H9 (cell line): ENCODE results near the gene BCKDHA. TPM values are rescaled to one million over a fixed set of nuclear protein-coding genes. Genes with fewer than 3 reads are reported as not detected.

Source experiments
- DNase-seq: peaks from one replicate; pipeline ENCODE4 v3.0.0-alpha.2; 2017
- H2AFZ ChIP-seq: one replicate; pipeline ENCODE4 v1.6.1; 2013; ENCODE audit warnings: mild to moderate bottlenecking, low read length, control low read depth, moderate library complexity
- H2AK5ac ChIP-seq: 2 replicates; pipeline ENCODE4 v1.6.1; 2013; ENCODE audit warnings: low read length, control low read depth, mixed read lengths; ENCODE audit not compliant: insufficient read length
- H2BK120ac ChIP-seq: one replicate; pipeline ENCODE4 v1.6.1; 2013; ENCODE audit warnings: low read depth, mild to moderate bottlenecking, low read length, control low read depth, inconsistent platforms; ENCODE audit not compliant: poor library complexity, severe bottlenecking
- H2BK12ac ChIP-seq: 2 replicates; pipeline ENCODE4 v1.6.1; 2013; ENCODE audit warnings: low read length, control low read depth, mixed read lengths, low read depth; ENCODE audit not compliant: insufficient read length
- H2BK15ac ChIP-seq: 2 replicates; pipeline ENCODE4 v1.6.1; 2013; ENCODE audit warnings: low read depth, low read length, control low read depth
- H2BK20ac ChIP-seq: one replicate; pipeline ENCODE4 v1.6.1; 2013; ENCODE audit warnings: low read depth, mild to moderate bottlenecking, low read length, control low read depth, inconsistent platforms; ENCODE audit not compliant: poor library complexity, severe bottlenecking
- H2BK5ac ChIP-seq: 2 replicates; pipeline ENCODE4 v1.6.1; 2013; ENCODE audit warnings: low read length, control low read depth, mixed read lengths; ENCODE audit not compliant: insufficient read length
- H3K14ac ChIP-seq: 2 replicates; pipeline ENCODE4 v1.6.1; 2013; ENCODE audit warnings: low read length, control low read depth; ENCODE audit not compliant: insufficient read depth
- H3K18ac ChIP-seq: 2 replicates; pipeline ENCODE4 v1.6.1; 2013; ENCODE audit warnings: low read depth, mild to moderate bottlenecking, mixed read lengths, low read length, control low read depth; ENCODE audit not compliant: insufficient read length
- H3K23ac ChIP-seq: 2 replicates; pipeline ENCODE4 v1.6.1; 2013; ENCODE audit warnings: low read length, control low read depth, mixed read lengths, low read depth; ENCODE audit not compliant: insufficient read length
- H3K23me2 ChIP-seq: 2 replicates; pipeline ENCODE4 v1.6.1; 2013; ENCODE audit warnings: low read depth, mild to moderate bottlenecking, mixed read lengths, low read length, control low read depth; ENCODE audit not compliant: insufficient read length, poor library complexity, severe bottlenecking
- H3K27ac ChIP-seq: 2 replicates; pipeline ENCODE4 v1.5.1; 2013; ENCODE audit warnings: low read length, control low read depth, mixed read lengths, low read depth; ENCODE audit not compliant: insufficient read length
- H3K27me3 ChIP-seq: 2 replicates; pipeline ENCODE4 v1.6.1; 2013; ENCODE audit warnings: low read length, control low read depth, inconsistent platforms; ENCODE audit not compliant: insufficient read depth
- H3K4ac ChIP-seq: 2 replicates; pipeline ENCODE4 v1.6.1; 2013; ENCODE audit warnings: low read depth, mild to moderate bottlenecking, control low read depth, inconsistent platforms, low read length, moderate library complexity
- H3K4me1 ChIP-seq: 2 replicates; pipeline ENCODE4 v1.6.1; 2013; ENCODE audit warnings: low read length, control low read depth, inconsistent platforms; ENCODE audit not compliant: insufficient read depth
- H3K4me2 ChIP-seq: 2 replicates; pipeline ENCODE4 v1.6.1; 2013; ENCODE audit warnings: low read length, control low read depth, mixed read lengths; ENCODE audit not compliant: insufficient read length, insufficient read depth
- H3K56ac ChIP-seq: 2 replicates; pipeline ENCODE4 v1.6.1; 2013; ENCODE audit warnings: low read depth, mild to moderate bottlenecking, mixed read lengths, low read length, control low read depth; ENCODE audit not compliant: insufficient read length
- H3K79me1 ChIP-seq: 2 replicates; pipeline ENCODE4 v1.6.1; 2013; ENCODE audit warnings: low read depth, mild to moderate bottlenecking, moderate library complexity, low read length, control low read depth, inconsistent platforms; ENCODE audit not compliant: insufficient read depth, poor library complexity, severe bottlenecking
- H3K79me2 ChIP-seq: 2 replicates; pipeline ENCODE4 v1.6.1; 2013; ENCODE audit warnings: low read length, control low read depth, inconsistent platforms; ENCODE audit not compliant: insufficient read depth
- H3K9ac ChIP-seq: 2 replicates; pipeline ENCODE4 v1.6.1; 2013; ENCODE audit warnings: low read length, control low read depth, mixed read lengths; ENCODE audit not compliant: insufficient read length; ENCODE audit errors: extremely low read depth
- H3K9me3 ChIP-seq: one replicate; pipeline ENCODE4 v1.6.1; 2013; ENCODE audit warnings: low read depth, low read length, inconsistent platforms; ENCODE audit not compliant: control insufficient read depth
- H3T11ph ChIP-seq: one replicate; pipeline ENCODE4 v1.6.1; 2013; ENCODE audit warnings: mild to moderate bottlenecking, low read length, control low read depth, inconsistent platforms
- H4K20me1 ChIP-seq: one replicate; pipeline ENCODE4 v1.6.1; 2013; ENCODE audit not compliant: control insufficient read depth, insufficient read length, insufficient read depth
- H4K5ac ChIP-seq: 2 replicates; pipeline ENCODE4 v1.6.1; 2013; ENCODE audit warnings: low read depth, mild to moderate bottlenecking, mixed read lengths, low read length, control low read depth; ENCODE audit not compliant: insufficient read length
- H4K8ac ChIP-seq: replicated peaks from 2 replicates; pipeline ENCODE4 v1.6.1; 2013; ENCODE audit warnings: low read length, control low read depth, mixed read lengths, low read depth; ENCODE audit not compliant: insufficient read length
- H4K91ac ChIP-seq: 2 replicates; pipeline ENCODE4 v1.6.1; 2013; ENCODE audit warnings: low read depth, mild to moderate bottlenecking, moderate library complexity, mixed read lengths, low read length, control low read depth; ENCODE audit not compliant: insufficient read length
- H3K27ac Mint-ChIP-seq, 3 experiments: 2 replicates in 2 of 3; 3 replicates in 1 of 3; pipeline ENCODE4 v1.8.0; 2020 to 2021; ENCODE audit warnings: mixed read lengths in 3 of 3, mild to moderate bottlenecking in 1 of 3, moderate library complexity in 1 of 3
- H3K27me3 Mint-ChIP-seq: 2 replicates; pipeline ENCODE4 v1.8.0; 2021; ENCODE audit warnings: low read depth, mild to moderate bottlenecking, moderate library complexity, mixed read lengths
- H3K36me3 Mint-ChIP-seq, 3 experiments: 2 replicates in 2 of 3; 3 replicates in 1 of 3; pipeline ENCODE4 v1.8.0; 2020 to 2021; ENCODE audit warnings: low read depth in 3 of 3, mixed read lengths in 3 of 3; ENCODE audit not compliant: insufficient read depth in 1 of 3
- H3K4me1 Mint-ChIP-seq, 2 experiments: 2 replicates each; pipeline ENCODE4 v1.8.0; 2020; ENCODE audit warnings: mixed read lengths in 2 of 2
- H3K4me3 Mint-ChIP-seq, 2 experiments: 2 replicates in 1 of 2; 3 replicates in 1 of 2; pipeline ENCODE4 v1.8.0; 2020 to 2021; ENCODE audit warnings: mild to moderate bottlenecking in 2 of 2, mixed read lengths in 2 of 2, moderate library complexity in 1 of 2
- H3K9me3 Mint-ChIP-seq, 2 experiments: 2 replicates in 1 of 2; 3 replicates in 1 of 2; pipeline ENCODE4 v1.8.0; 2020; ENCODE audit warnings: mild to moderate bottlenecking in 2 of 2, mixed read lengths in 2 of 2, moderate library complexity in 1 of 2
- CTCF ChIP-seq: fragments of 200-600 bp; sonication (generic); conservative IDR thresholded peaks from 3 replicates; pipeline ENCODE4 v1.8.0; 2021; ENCODE audit warnings: antibody characterized with exemption, mild to moderate bottlenecking
- WGBS: extraction: QIAGEN DNeasy Blood & Tissue Kit; methylation state at CpG from one replicate; pipeline ENCODE4 v1.1.7; 2013; ENCODE audit warnings: missing lambda C conversion rate, low lambda C conversion rate, mixed read lengths; ENCODE audit not compliant: insufficient read length; ENCODE audit errors: extremely low coverage; 5-methylcytosine and 5-hydroxymethylcytosine counted together
- total RNA-seq: library from RNA; stranded (reverse); gene quantifications from 2 replicates; pipeline ENCODE4 v1.2.1, GENCODE V29; 2021

BCKDHA gene
- total RNA-seq, 1 experiment from 2014 or later = 21.1 TPM

- Histone ChIP-seq H2BK12ac (no peak overlapping the region), H3K23me2 (no peaks in the 10 kb centered on the region), H2BK120ac (no peak overlapping the region), H3K9ac (no peak overlapping the region), H3T11ph (no peak overlapping the region), H3K9me3 (peaks cover 6% of the 10 kb centered on the region), H3K23ac (no peak overlapping the region), H4K91ac (no peak overlapping the region), H2BK20ac (no peak overlapping the region), H4K20me1 (no peaks in the 10 kb centered on the region), H2AFZ (no peak overlapping the region), H3K18ac (no peak overlapping the region), H3K27me3 (no peaks in the 10 kb centered on the region), H3K79me2 (no peaks in the 10 kb centered on the region), H2BK15ac (no peak overlapping the region), H4K8ac (no peak overlapping the region), H3K79me1 (no peaks in the 10 kb centered on the region), H3K4ac (no peak overlapping the region), H2BK5ac (no peak overlapping the region), H3K4me2 (no peak overlapping the region), H2AK5ac (no peak overlapping the region), H3K27ac (no peak overlapping the region), H3K56ac (no peak overlapping the region), H3K14ac (no peak overlapping the region), H3K4me1 (no peaks in the 10 kb centered on the region), H4K5ac (no peak overlapping the region)
- H3K9me3 Mint-ChIP-seq = peaks cover 62 to 73% of the 10 kb centered on the region in 2 experiments
- H3K36me3 Mint-ChIP-seq = peaks cover 0 to 15% (median 0%) of the 10 kb centered on the region in 3 experiments; a peak in 3 of 7 replicates
- no CpG with 5 or more reads among the region's 1 CpG for WGBS
- no peak for TF ChIP-seq CTCF
- DNase-seq = no peak
- peaks cover 2% of the 10 kb centered on the region for H3K27me3 Mint-ChIP-seq
- no peak overlapping the region for H3K27ac Mint-ChIP-seq
- H3K4me3 Mint-ChIP-seq = no peak overlapping the region
- H3K4me1 Mint-ChIP-seq = no peaks in the 10 kb centered on the region
Observed at GRCh38 chr19:41457241-41457640, 59.6 kb downstream of the BCKDHA start.
